VCaP (cell line): Measurements from ENCODE around the gene ZFAND2B.
A peak's percentile ranks its signal among the peaks of the same experiment; 100 is the strongest.

ENCODE experiments used
- H3K27ac ChIP-seq: fragments of 450-650 bp; 2 replicates; pipeline ENCODE4 v1.5.1; 2017
- TF ChIP-seq, protein P1 (sequence below): fragments of 450-650 bp; conservative IDR thresholded peaks from 2 replicates; pipeline ENCODE4 v1.5.1; 2017; ENCODE audit warnings: mild to moderate bottlenecking, moderate library complexity

The ZFAND2B gene

GRCh38 chr2:219216535-219216915, 9.9 kb downstream of the ZFAND2B start:
- peak overlapping the region; percentile 94; the same call in 1 of the 2 replicates for H3K27ac ChIP-seq
- TF ChIP-seq, protein P1, sequence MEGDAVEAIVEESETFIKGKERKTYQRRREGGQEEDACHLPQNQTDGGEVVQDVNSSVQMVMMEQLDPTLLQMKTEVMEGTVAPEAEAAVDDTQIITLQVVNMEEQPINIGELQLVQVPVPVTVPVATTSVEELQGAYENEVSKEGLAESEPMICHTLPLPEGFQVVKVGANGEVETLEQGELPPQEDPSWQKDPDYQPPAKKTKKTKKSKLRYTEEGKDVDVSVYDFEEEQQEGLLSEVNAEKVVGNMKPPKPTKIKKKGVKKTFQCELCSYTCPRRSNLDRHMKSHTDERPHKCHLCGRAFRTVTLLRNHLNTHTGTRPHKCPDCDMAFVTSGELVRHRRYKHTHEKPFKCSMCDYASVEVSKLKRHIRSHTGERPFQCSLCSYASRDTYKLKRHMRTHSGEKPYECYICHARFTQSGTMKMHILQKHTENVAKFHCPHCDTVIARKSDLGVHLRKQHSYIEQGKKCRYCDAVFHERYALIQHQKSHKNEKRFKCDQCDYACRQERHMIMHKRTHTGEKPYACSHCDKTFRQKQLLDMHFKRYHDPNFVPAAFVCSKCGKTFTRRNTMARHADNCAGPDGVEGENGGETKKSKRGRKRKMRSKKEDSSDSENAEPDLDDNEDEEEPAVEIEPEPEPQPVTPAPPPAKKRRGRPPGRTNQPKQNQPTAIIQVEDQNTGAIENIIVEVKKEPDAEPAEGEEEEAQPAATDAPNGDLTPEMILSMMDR: no peak

GRCh38 chr2:219218217-219218731, 11.7 kb downstream of the ZFAND2B start:
- TF ChIP-seq, protein P1: no peak
- H3K27ac ChIP-seq: peak overlapping the region; percentile 94

DNA sequence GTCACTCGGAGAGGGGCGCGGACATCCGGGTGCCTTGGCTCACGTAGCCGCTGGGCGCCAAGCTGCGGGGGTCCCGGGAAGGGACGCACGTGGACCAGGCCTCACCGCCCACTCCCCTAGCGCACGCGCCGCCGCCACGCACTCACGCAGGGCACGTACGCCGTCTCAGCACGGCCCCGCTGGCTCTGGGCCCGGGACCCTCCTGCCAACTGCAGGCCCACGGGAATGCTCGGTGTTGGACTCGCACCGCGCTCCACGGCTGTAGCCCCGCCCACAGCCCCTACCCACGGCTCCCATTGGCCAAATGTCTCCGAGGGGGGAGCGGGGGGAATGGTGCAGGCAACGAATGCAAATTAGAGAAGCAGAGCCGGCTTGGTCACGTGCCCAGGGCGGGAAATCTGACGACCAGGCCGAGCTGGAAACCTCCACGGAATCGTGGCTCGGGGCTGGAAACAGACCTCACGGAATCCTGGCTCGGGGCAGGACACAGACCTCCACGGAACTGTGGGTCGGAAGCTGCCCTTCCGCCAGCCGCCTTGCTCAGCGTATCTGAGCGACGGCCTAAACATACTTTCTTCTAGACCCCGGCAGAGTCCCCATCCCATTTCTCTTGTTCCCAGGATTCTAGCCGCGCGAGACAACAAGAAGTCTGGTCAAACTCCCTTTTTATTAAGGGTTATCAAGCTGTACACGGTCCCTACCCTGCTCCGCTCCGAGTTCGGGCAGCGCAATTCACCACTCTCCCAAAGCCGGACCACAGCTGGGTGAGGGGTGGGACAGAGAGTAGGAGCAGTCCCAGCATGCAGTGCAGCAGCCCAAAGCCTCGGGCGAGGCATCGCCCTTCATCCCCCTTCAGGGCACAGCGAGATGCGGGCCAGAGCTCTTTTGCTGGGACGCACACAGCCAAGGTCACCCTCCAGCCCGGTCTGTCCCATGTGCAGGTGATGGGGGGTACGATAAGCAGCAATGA, 12.4 kb downstream of the ZFAND2B start, which contains the start of gene ABCB6:
Gene ABCB6 (minus strand): TSS at position 227 of the 970 bp plus-strand sequence. CDS start 285 bp downstream, outside the sequence.
- H3K27ac ChIP-seq: peak within 1 kb of the TSS; percentile 94

DNA sequence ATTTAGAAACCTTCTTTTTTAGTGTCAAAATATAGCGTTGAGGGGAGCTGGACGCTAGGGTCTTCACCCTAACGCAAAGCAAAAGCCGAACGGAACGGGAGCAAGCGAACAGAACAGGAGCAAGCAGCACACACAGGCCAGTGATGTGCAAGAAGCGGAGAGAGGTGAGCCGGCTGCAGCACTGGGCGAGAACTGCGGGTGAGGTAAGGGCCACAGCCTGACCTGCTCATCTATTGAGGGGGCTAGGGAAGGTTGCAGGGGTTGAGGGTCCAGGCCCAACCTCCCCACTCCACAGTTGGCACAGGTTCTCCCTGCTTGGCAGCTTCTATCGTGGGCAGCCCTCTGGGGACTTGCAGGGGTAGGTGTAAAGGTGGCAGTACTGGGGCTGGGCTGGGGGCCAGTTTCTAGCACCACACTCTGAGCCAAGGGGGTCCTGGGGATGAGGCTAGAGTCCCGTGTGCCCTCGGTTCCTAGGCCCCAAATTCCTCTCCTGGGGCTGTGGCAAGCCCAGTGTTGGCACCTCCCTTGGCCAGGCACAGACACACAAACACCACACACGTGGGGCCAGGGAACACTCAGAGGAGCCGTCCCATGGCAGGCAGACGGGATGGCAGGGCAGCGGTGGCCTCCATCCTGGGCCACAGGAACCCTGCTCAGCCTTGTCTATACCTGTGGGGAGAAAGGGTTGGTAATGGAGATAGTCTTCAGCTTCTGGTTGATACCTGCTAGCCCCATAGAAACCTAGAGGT, 13.4 kb downstream of the ZFAND2B start:
- TF ChIP-seq, protein P1: no peak

More for the DNA sequence above, 12.4 kb downstream of the ZFAND2B start, which contains the start of gene ABCB6:
- TF ChIP-seq, protein P1: no peak

DNA sequence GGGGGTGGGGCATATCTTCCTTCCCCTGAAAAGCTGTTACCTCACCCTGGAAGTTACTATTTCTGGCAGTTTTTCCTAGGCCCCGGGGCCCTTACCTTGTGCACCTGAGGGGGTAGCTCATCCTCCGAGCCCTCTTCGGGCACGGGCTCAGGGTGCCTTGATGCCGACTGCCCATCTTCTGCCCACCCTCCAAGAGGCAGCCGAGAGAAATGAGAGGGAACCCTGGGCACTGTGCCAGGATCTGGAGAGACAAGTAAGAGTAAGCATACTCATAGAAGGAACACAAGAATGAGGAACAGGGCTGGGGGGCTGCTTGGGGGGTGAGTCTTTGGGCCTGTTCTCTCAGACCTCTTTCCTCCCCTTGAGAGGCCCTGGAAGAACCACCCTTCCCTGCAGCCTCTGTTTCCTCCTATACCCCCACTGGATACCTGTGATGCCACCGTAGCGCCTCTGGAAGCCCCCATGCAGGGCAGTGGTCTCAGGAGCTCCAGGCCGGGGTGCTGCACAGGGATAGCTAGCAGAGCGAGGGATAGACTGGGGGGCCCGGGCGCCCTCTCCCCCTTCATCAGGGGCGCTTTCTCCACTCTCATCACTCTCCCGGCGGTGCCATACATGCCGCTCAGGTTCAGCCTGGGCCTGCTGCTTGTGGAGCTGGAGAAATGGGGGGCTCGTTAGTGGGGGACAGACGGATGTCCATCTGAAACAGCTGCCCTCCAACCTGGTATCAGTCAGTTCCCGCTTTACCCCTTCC, 14.2 kb downstream of the ZFAND2B start:
- TF ChIP-seq, protein P1: no peak
- peak overlapping the region; percentile 94; the same call in 1 of the 2 replicates for H3K27ac ChIP-seq

More for the DNA sequence above, 13.4 kb downstream of the ZFAND2B start:
- peak overlapping the region; percentile 94 for H3K27ac ChIP-seq

DNA sequence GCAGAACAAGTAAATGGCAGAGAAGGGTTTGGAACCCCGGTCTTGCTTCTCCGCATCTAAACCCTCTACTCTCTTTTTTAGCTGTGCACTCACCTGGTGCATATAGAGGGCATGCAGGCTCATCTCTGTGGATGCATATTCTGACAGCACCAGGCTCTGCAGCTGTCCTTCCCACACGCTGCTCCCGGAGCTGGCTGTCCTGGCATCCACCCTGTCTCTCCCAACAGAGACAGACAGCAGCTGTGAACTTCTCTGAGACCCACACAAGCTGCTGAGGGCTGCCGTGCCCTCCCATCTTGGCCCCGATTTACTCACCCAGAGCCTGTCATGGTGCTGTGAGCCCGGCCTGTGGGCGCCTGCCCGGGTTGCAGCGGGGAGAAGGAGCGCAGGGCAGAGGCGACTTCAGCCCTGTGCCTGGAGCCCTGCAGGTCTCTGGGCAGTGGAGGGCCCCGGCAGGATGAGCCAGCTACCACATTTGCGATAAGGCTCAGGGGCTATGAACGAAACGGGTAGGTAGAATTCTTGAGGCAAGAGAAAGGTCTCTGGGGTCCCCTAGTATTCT, 15.5 kb downstream of the ZFAND2B start:
- H3K27ac ChIP-seq: no peak overlapping the region
- TF ChIP-seq, protein P1: no peak
